Activated naive CD8-positive, alpha-beta T cell treated with anti-CD3 and anti-CD28 coated beads, Interleukin-2, amount 50 U/mL, for 24 hours (primary cell): ENCODE measurements around the gene MRPS21.
A peak's percentile ranks its signal among the peaks of the same experiment; 100 is the strongest.

Experiments used
- ATAC-seq: fragments of 150-1000 bp; cut with Tn5 transposase; one replicate; pipeline ENCODE4 v1.10.0; 2021
- DNase-seq: peaks from one replicate; pipeline ENCODE4 v3.0.0; 2021
- H3K27ac Mint-ChIP-seq: one replicate; pipeline ENCODE4 v1.8.0; 2021; ENCODE audit warnings: mild to moderate bottlenecking, mixed read lengths
- H3K27me3 Mint-ChIP-seq: one replicate; pipeline ENCODE4 v1.8.0; 2021; ENCODE audit warnings: mixed read lengths
- H3K36me3 Mint-ChIP-seq: one replicate; pipeline ENCODE4 v1.8.0; 2021; ENCODE audit warnings: low read depth, mixed read lengths
- H3K4me1 Mint-ChIP-seq: one replicate; pipeline ENCODE4 v1.8.0; 2021; ENCODE audit warnings: mixed read lengths
- H3K4me3 Mint-ChIP-seq: one replicate; pipeline ENCODE4 v1.8.0; 2021; ENCODE audit warnings: mild to moderate bottlenecking, moderate library complexity, mixed read lengths
- H3K9me3 Mint-ChIP-seq: one replicate; pipeline ENCODE4 v1.8.0; 2021; ENCODE audit warnings: mixed read lengths

The MRPS21 gene

DNA sequence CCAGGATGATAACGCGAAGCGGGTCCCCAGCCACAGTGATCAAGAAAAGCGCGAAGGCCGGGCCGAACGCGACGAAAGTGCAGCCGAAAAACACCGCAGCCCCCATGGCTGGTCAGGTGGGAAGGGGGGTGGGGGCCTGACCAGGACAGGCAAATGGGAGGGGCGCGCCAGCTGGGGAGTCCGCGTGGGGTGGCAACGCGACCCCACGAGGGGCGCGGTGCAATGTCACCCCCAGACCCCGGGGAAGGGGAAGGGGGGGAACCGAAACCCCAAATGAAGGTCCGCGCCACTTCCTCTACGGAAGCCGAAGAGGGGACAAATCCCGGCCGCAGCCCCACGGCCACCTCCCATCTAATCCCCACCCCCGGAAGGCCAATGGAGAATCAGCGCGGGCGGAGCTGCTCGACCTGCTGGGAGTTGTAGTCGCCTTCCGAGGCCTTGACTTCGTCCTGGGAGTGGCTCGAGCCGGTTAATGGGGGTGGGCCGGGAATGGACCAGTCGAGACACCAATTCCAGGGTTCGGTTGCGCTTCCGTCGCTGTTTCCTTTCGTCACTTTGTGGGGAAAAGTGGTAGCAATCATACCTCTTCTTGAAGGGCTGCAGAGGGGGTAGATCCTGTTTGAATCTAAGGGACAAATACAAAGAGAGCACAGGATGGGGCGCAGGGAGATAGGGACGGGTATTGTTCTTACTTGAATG is 24.8 kb upstream of the MRPS21 start, which contains the start of gene APH1A:
TSS of gene APH1A (minus strand) at position 312 of the 699 bp plus-strand sequence. CDS start at position 106, 206 bp downstream.
- Mint-ChIP-seq H3K4me1 (peaks cover 25% of the 10 kb centered on the region), H3K27ac (peak within 1 kb of the TSS; percentile 95), H3K27me3 (no peaks in the 10 kb centered on the region), H3K36me3 (peaks cover 39% of the 10 kb centered on the region), H3K4me3 (peak within 1 kb of the TSS; percentile 91), H3K9me3 (no peaks in the 10 kb centered on the region)
- ATAC-seq (peak; percentile 99), DNase-seq (peak; percentile 94)

DNA sequence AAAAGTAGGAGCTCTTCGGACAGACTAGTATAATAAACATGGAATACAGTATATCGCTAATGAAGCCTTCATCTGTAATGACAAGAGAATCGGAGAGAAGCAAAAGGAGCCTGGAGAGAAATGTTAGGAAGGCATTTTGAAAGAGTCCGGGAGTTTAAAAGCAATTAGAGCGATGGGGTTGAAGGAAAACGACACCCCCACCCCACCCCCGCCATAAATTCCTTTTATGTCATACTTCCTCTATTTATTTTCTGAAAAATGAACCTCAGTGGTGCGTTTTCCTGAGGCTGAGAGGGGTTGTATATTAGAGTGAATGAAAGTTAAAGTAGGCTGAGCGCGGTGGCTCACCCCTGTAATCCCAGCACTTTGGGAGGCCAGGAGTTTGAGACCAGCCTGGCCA is 24.2 kb upstream of the MRPS21 start:
- peak overlapping the region; percentile 91 for H3K4me3 Mint-ChIP-seq
- no peaks in the 10 kb centered on the region for H3K9me3 Mint-ChIP-seq
- peak overlapping the region; percentile 95 for H3K27ac Mint-ChIP-seq
- ATAC-seq (no peak), DNase-seq (no peak)
- peaks cover 25% of the 10 kb centered on the region for H3K4me1 Mint-ChIP-seq
- no peaks in the 10 kb centered on the region for H3K27me3 Mint-ChIP-seq
- peaks cover 38% of the 10 kb centered on the region for H3K36me3 Mint-ChIP-seq

DNA sequence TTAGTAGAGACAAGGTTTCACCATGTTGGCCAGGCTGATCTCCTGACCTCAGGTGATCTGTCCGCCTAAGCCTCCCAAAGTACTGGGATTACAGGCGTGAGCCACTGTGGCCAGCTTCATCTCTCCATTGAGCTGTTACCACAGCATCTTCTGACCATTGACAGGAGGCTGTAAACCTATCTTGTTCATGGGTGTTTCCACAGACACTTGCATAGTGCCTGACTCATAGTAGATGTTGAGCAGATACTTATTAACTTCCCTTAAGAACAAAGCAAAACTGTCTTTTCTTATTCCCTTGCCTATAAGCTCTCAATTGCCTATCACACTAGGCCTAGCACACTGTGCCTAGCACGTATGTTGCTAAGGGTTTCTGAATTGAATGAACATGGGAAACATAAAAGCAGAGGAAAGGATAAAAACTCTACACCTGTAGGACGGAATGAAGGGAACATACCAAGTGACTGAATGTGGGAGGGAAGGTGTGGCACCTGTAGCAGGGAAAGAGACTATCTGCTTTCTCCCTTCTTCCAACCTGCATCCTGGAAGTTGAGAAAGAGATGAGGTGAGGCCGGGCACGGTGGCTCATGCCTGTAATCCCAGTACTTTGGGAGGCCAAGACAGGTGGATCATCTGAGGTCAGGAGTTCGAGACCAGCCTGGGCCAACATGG is 22.2 kb upstream of the MRPS21 start:
- Mint-ChIP-seq H3K4me1 (peaks cover 25% of the 10 kb centered on the region), H3K27ac (no peak overlapping the region), H3K36me3 (peaks cover 22% of the 10 kb centered on the region), H3K9me3 (no peaks in the 10 kb centered on the region), H3K4me3 (no peak overlapping the region), H3K27me3 (no peaks in the 10 kb centered on the region)
- no peak for DNase-seq
- ATAC-seq, result no peak

DNA sequence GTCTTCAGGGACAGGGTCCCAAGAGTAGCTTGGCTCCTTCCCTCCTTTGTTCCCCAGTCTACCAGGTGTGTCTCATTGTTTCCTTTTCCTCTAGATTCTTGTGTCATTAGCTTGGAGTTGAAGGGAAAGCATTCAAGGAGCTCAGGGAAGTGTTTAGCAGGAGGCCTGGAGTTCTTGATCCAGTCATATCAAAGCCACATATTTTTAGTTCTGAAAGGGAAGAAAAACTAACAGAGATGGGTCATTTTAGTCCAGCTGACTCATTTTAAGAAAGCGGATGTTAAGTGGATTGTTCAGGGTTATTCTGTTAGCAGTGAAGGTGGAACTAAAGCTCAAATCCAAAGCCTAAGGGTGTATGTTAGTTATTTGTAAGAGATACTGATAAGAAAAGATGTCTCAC is 20.4 kb upstream of the MRPS21 start:
- peaks cover 4% of the 10 kb centered on the region for H3K36me3 Mint-ChIP-seq
- peaks cover 10% of the 10 kb centered on the region for H3K4me1 Mint-ChIP-seq
- no peak overlapping the region for H3K27ac Mint-ChIP-seq
- ATAC-seq (no peak), DNase-seq (no peak)
- no peak overlapping the region for H3K4me3 Mint-ChIP-seq
- no peaks in the 10 kb centered on the region for H3K9me3 Mint-ChIP-seq
- H3K27me3 Mint-ChIP-seq, result no peaks in the 10 kb centered on the region

DNA sequence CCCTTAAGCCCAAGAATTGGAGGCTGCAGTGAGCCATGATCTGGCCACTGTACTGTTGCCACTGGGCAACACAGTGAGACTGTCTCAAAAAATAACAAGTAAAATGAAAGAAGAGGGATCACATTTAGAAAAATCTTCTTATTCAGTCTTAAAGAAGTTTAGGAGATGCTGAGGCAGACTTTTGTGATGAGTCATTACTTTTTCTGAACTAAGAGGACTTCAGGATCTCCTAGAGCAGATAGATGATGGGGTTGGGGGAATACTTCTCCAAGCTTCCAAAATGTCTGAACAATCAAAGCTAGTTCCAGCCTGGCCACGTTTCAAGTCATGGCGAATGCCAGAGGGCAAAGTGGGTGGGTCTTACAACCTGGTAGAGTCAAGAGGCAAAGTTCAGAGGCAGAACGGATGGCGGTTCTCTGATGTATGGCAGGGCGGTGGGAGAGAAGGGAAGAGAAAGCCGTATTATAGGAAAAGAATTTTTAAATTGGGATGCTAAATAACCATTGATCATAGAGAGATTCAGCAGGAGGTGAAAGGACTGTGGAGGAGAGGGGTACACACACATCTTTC is 13.4 kb upstream of the MRPS21 start:
- Mint-ChIP-seq H3K27me3 (peaks cover 7% of the 10 kb centered on the region), H3K27ac (no peak overlapping the region), H3K36me3 (peaks cover 4% of the 10 kb centered on the region), H3K9me3 (peaks cover 7% of the 10 kb centered on the region), H3K4me1 (peaks cover 26% of the 10 kb centered on the region), H3K4me3 (no peak overlapping the region)
- no peak for DNase-seq
- no peak for ATAC-seq

DNA sequence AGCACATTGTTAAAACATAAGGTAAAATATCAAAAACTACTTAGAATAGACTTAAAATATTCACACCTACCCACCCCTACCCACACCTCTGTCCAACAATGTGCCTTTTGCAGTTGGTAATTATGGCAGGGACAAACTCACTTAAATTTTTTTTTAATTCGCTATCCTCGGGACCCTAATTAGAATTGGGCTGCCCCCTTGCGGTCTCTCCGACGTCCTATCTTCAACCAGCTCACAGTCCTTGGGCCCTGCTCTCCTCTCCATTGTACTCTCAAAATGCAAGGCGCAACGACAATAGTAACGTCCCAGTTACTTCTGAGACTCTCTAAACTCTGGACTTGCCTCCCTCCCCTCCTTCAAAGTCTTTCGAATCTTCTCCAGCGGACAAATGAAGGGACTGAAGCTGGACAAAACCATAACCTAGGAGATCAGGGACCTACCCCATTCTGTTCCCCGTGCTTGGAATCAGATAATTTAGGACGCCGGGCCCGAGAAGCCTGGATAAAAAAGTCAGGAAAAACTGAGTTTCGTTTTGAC is 12.4 kb upstream of the MRPS21 start:
- Mint-ChIP-seq H3K27me3 (peaks cover 7% of the 10 kb centered on the region), H3K4me1 (peaks cover 26% of the 10 kb centered on the region), H3K27ac (peak overlapping the region; percentile 81), H3K4me3 (peak overlapping the region; percentile 78), H3K36me3 (peaks cover 4% of the 10 kb centered on the region), H3K9me3 (peaks cover 7% of the 10 kb centered on the region)
- ATAC-seq (peak; percentile 59), DNase-seq (peak; percentile 72)

DNA sequence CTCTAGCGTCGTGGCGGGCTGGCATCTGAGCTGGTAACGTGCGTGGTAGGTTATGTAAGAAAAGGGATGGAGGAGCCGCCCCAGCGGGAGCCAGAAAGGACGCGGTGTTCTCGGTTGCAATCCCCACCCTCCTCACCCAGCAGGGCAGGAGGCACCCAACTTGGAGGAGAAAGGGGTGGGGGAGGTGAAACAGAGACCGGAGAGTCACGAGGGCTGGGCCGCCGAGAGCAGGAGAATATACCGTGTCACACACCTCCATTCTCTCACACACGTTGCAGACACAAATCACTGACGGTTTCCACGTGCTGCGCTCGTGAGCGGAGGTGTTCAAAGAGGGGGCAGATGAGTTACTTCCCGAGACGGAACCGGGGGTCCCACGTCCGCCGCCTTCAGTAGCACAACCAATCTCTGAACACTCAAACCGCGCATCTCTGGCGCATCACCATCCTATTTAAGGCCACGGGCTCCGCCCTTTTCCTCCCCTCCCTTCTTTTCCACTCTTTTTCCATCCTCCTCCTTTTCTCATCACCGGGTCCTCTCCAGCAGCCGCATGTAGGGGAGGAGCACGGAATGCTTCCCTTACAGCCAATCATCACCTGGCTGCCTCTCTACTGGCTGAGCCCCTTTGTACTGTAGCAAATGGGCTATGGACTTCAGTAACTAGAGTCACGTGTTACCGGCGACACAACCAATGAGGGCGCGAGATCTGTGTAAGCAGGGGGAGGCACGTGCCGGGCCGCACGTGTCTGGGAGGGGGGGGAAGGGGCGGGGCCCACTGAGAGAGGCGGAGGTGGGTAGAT is 11.7 kb upstream of the MRPS21 start, which contains the start of gene CIART:
TSS of gene CIART (plus strand) at position 797 of the 800 bp plus-strand sequence. CDS start 714 bp downstream, outside the sequence.
- peak within 1 kb of the TSS; percentile 81 for H3K27ac Mint-ChIP-seq
- H3K4me3 Mint-ChIP-seq, result peak within 1 kb of the TSS; percentile 78
- H3K4me1 Mint-ChIP-seq, result peaks cover 26% of the 10 kb centered on the region
- peaks cover 4% of the 10 kb centered on the region for H3K36me3 Mint-ChIP-seq
- ATAC-seq (peak; percentile 96), DNase-seq (peak; percentile 71)
- peaks cover 7% of the 10 kb centered on the region for H3K27me3 Mint-ChIP-seq
- H3K9me3 Mint-ChIP-seq, result peaks cover 7% of the 10 kb centered on the region

DNA sequence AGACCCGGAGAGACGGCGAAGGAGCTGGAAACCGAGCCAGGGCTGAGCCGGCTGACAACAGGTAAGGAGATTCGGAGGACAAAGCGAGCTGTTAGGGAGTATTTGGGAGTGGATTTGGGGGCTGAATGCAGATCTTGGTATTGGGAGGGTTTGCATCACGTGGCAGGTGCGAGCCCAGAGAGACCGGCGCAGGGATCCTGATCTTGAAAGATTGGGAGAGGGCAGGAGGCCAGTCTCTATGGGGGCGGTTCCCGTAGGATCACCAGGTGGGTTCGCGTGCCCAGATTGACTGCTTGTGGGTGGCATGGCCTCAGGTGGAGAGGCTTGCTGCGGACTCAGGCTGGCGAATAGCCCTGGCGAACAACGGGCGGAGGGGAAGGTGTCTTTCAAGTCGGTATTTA is 11.1 kb upstream of the MRPS21 start:
- Mint-ChIP-seq H3K36me3 (peaks cover 4% of the 10 kb centered on the region), H3K4me1 (peaks cover 26% of the 10 kb centered on the region), H3K27me3 (peaks cover 7% of the 10 kb centered on the region), H3K9me3 (peaks cover 7% of the 10 kb centered on the region), H3K27ac (peak overlapping the region; percentile 81), H3K4me3 (peak overlapping the region; percentile 78)
- DNase-seq, result no peak
- no peak for ATAC-seq

DNA sequence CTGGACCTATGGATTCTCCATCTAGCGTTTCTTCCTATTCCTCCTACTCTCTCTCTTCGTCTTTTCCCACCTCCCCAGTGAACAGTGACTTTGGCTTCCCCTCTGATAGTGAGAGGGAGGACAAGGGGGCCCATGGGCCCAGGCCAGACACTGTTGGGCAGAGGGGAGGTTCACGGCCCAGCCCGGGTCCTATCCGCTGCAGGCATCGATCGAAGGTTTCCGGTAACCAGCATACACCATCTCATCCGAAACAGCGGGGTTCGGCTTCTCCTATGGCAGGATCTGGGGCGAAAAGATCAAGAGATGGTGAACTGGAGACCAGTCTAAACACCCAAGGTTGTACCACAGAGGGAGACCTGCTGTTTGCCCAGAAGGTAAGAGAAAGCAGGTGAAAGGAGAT is 10.4 kb upstream of the MRPS21 start:
- H3K4me3 Mint-ChIP-seq, result no peak overlapping the region
- H3K4me1 Mint-ChIP-seq, result peaks cover 26% of the 10 kb centered on the region
- peaks cover 7% of the 10 kb centered on the region for H3K9me3 Mint-ChIP-seq
- no peak for DNase-seq
- no peak overlapping the region for H3K27ac Mint-ChIP-seq
- peaks cover 7% of the 10 kb centered on the region for H3K27me3 Mint-ChIP-seq
- H3K36me3 Mint-ChIP-seq, result peaks cover 4% of the 10 kb centered on the region
- ATAC-seq, result no peak

DNA sequence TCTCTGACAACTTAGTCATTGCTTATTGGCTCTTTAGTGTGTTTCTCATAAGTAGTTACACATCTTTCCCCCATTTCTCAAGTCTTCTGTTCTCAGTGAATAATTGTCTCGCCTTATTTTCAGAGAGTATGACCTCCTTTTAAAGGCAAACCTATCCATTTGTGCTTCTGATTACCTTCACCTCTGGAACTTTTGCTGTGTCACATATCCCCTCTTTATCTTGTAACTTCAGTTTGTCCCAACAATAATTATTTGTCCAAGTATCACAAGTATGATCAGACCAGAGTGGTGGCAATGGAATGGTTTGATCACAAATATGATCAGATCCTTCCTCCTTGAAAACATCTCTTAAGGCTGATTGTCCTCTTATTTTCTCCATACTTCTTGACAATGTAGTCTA is 5.3 kb upstream of the MRPS21 start:
- H3K27me3 Mint-ChIP-seq, result no peaks in the 10 kb centered on the region
- ATAC-seq (no peak), DNase-seq (no peak)
- no peak overlapping the region for H3K4me3 Mint-ChIP-seq
- peaks cover 7% of the 10 kb centered on the region for H3K4me1 Mint-ChIP-seq
- peaks cover 1% of the 10 kb centered on the region for H3K36me3 Mint-ChIP-seq
- H3K27ac Mint-ChIP-seq, result no peak overlapping the region
- no peaks in the 10 kb centered on the region for H3K9me3 Mint-ChIP-seq

DNA sequence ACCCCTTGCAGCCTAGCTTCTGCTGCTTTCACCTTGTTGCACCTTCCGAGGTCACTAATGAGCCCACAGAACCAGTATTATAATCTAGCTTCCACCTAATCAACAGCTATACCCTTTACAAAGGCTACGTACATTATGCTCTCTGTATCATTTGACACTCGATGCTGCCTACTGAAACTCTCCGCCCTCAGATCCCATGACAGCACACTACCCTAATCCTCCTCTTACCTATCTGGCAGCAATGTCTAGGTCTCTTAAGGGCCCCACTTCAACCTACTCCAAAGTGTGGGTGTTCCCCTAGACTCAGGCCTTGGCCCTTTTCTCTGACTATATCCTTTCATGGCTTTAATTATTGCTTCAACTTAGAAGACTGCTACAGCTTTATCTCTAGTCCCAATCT is 4.8 kb upstream of the MRPS21 start:
- H3K27ac Mint-ChIP-seq, result no peak overlapping the region
- ATAC-seq, result no peak
- peaks cover 2% of the 10 kb centered on the region for H3K36me3 Mint-ChIP-seq

DNA sequence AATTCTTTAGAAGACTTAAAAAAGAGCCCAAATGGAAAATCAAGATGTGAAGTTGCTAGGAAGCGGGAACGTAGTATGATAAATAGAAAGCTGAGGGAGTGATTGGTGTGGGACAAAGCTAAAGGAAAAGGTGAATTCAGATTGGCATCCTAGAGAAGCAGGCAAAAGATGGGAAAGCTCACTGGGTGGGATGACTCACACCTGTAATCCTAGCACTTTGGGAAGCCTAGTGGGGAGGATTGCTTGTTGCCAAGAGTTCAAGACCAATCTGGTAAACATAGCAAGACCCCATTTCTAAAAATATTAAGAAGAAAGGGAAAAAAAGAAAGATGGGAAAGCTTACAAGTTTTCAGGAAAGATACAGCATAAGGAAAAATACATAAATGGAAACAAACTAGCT is 1.8 kb downstream of the MRPS21 start:
- no peak for DNase-seq
- Mint-ChIP-seq H3K4me3 (peak overlapping the region; percentile 94), H3K4me1 (peaks cover 44% of the 10 kb centered on the region), H3K9me3 (no peaks in the 10 kb centered on the region), H3K36me3 (peaks cover 49% of the 10 kb centered on the region), H3K27ac (peak overlapping the region; percentile 71), H3K27me3 (no peaks in the 10 kb centered on the region)
- ATAC-seq, result no peak

More for the DNA sequence above, 4.8 kb upstream of the MRPS21 start:
- no peak overlapping the region for H3K4me3 Mint-ChIP-seq
- H3K4me1 Mint-ChIP-seq, result peaks cover 11% of the 10 kb centered on the region
- no peaks in the 10 kb centered on the region for H3K27me3 Mint-ChIP-seq
- no peaks in the 10 kb centered on the region for H3K9me3 Mint-ChIP-seq
- no peak for DNase-seq

DNA sequence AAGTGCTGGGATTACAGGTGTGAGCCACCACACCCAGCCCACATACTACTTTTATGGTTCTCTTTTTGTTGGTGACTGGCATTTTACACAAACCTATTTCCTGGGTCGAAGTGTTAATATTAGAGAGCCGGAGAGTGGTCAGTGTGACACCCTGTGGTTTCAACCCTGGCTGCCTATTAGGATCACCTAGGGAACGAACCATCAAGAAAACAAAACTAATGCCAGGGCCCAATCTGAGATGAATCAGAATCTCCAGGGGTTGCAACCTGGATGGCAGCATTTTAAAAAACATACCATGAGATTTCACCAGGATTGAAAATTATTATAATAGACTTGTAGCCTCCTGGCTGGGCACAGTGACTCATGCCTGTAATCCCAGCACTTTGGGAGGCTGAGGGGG is 6.1 kb downstream of the MRPS21 start:
- no peak for DNase-seq
- Mint-ChIP-seq H3K4me3 (no peak overlapping the region), H3K9me3 (no peaks in the 10 kb centered on the region), H3K27me3 (no peaks in the 10 kb centered on the region), H3K36me3 (peaks cover 54% of the 10 kb centered on the region), H3K4me1 (peaks cover 31% of the 10 kb centered on the region), H3K27ac (no peak overlapping the region)
- no peak for ATAC-seq

DNA sequence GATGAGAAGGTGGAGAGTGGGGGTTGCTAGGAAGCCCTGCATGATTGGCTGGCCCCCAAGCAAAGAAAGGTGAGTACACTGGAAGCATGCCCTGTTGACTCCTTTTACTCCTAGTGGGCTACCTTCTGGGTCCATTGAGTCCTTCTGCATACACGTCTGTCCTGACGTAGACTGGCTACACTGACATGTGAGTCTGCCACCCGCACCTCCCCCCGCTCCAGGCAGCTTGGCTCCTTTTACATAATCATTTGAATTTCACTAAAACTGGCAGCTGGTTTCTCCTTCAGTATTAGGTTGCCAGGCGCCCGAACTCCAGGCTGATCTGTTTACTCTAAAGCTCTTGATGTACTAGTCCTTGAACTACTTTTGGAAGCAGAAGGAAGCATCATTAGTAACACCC is 8.7 kb downstream of the MRPS21 start:
- Mint-ChIP-seq H3K36me3 (peaks cover 48% of the 10 kb centered on the region), H3K27ac (no peak overlapping the region), H3K9me3 (no peaks in the 10 kb centered on the region), H3K4me1 (peaks cover 11% of the 10 kb centered on the region), H3K27me3 (no peaks in the 10 kb centered on the region), H3K4me3 (no peak overlapping the region)
- DNase-seq (no peak), ATAC-seq (no peak)
